GM19467 (cell line): Measurements from ENCODE around the gene ITGA2.

ENCODE experiments used
- ATAC-seq: cut with Tn5 transposase; IDR thresholded peaks from one replicate; pipeline ENCODE4 v1.9.1; 2021; ENCODE audit warnings: mild to moderate bottlenecking, moderate library complexity; ENCODE audit not compliant: unreplicated experiment

The ITGA2 gene

GRCh38 chr5:52988335-52989024 is 672 bp upstream of the ITGA2 start:
- ATAC-seq, result no peak

- no peak for ATAC-seq
Measured at GRCh38 chr5:52989781-52990527, 802 bp downstream of the ITGA2 start.

- no peak for ATAC-seq
Measured at GRCh38 chr5:52990528-52990925, 1.4 kb downstream of the ITGA2 start.

- no peak for ATAC-seq
Measured at GRCh38 chr5:52993367-52993766, 4.2 kb downstream of the ITGA2 start.

- no peak for ATAC-seq
Measured at GRCh38 chr5:52994266-52994665, 5.1 kb downstream of the ITGA2 start.

- ATAC-seq, result no peak
Measured at GRCh38 chr5:52995095-52995494, 5.9 kb downstream of the ITGA2 start.

GRCh38 chr5:52995914-52996313 is 6.8 kb downstream of the ITGA2 start:
- ATAC-seq, result no peak

- no peak for ATAC-seq
Measured at GRCh38 chr5:52996979-52997378, 7.8 kb downstream of the ITGA2 start.

GRCh38 chr5:52997424-52997823 is 8.3 kb downstream of the ITGA2 start:
- ATAC-seq, result no peak

GRCh38 chr5:52998552-52999313 is 9.6 kb downstream of the ITGA2 start:
- ATAC-seq, result no peak

GRCh38 chr5:52999344-52999949 is 10.3 kb downstream of the ITGA2 start:
- ATAC-seq, result no peak

GRCh38 chr5:53001541-53001940 is 12.4 kb downstream of the ITGA2 start:
- ATAC-seq, result no peak

- ATAC-seq, result no peak
Measured at GRCh38 chr5:53002491-53002890, 13.3 kb downstream of the ITGA2 start.

GRCh38 chr5:53003144-53003543 is 14.0 kb downstream of the ITGA2 start:
- ATAC-seq, result no peak

- no peak for ATAC-seq
Measured at GRCh38 chr5:53006911-53007890, 18.0 kb downstream of the ITGA2 start.

GRCh38 chr5:53008751-53009150 is 19.6 kb downstream of the ITGA2 start:
- ATAC-seq, result peak; percentile 85

- ATAC-seq, result no peak
Measured at GRCh38 chr5:53009816-53010215, 20.7 kb downstream of the ITGA2 start.

GRCh38 chr5:53010814-53011213 is 21.7 kb downstream of the ITGA2 start:
- no peak for ATAC-seq

- no peak for ATAC-seq
Measured at GRCh38 chr5:53011233-53011632, 22.1 kb downstream of the ITGA2 start.

- no peak for ATAC-seq
Measured at GRCh38 chr5:53013857-53014256, 24.7 kb downstream of the ITGA2 start.
